Activated effector memory CD4-positive, alpha-beta T cell treated with Interleukin-2 at 50 U/mL for 16 hours (primary cell): ENCODE results near the gene C3orf33.

Experiments
- DNase-seq: peaks from one replicate; pipeline ENCODE4 v3.0.0-alpha.2; 2020

Gene C3orf33

DNA sequence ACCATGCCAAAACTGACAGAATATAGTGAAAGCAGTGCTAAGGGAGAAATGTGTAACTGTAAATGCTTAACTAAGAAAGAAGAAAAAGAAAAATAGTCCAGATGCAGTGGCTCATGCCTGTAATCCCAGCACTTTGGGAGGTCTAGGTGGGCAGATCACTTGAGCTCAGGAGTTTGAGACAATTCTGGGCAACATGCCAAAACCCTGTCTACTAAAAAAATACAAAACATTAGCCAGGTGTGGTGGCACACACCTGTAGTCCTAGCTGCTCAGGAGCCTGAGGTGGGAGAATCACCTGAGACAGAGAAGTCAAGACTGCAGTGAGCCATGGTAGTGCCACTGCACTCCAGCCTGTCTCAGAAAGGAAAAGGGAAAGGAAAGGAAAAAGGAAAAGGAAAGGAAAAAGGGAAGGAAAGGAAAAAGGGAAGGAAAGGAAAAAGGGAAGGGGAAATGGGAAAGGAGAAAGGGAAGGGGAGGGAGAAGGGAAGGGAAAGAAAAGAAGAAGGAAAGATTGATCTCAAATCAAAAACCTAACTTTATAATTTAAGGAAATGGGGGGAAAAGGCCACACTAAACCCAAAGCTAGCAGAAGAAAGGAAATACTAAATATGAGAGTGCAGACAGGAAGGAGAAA is 20.3 kb downstream of the C3orf33 start:
- DNase-seq = no peak

DNA sequence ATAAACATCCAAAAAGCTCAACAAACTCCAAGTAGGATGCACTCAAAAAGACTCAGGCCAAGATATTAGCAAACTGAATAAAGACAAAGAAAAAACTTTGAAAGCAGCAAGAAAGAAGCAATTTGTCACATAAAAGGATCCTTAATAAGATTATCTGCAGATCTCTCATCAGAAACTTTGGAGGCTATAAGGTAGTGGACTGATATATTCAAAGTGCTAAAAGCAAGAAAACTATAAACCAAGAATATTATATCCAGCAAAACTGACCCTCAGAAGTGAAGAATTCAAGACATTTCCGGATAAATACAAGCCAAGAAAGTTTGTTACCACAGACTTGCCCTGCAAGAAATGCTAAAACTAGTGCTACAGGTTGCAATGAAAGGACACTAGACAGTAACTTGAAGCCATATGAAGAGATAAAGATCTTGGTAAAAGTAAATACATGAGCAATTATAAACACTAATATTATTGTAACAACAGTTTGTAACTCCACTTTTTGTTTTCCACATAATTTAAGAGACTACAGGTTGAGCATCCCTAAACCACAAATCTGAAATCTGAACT is 23.6 kb downstream of the C3orf33 start:
- no peak for DNase-seq

DNA sequence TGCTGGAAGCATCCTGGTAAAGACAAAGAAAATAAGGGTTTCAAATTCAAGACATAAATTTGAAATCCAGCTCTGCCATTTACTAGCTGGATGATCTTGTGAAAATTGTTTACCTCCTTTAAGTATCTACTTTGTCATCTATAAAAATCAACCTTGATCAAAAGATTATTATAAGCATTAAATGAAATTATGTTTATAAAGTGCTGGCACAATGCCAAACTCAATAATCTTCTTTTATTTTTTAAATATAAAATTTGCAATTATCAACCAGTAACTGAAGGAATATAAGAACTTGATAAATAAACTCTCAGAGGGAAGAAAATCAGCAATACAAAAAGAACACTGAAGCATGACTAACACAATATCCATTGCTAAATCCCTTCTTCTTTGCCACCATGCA is 25.8 kb downstream of the C3orf33 start:
- DNase-seq = no peak

DNA sequence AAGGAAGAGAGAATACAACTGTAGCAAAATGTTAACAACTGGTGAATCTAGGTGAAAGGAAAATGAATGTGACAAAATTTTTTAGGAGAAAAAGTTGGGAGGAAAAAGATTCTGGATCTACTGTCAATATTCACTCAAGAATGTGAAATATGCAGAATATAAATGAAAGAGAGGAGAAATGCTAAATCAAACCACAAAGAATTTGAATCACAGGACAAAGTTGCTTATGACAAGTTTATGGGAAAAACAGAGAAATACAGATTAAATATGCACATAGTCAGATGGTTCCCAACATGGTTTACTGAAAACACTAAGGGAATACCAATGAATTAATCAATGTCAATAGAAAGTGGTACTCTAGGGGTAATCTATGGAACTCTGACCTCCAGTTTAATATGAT is 27.6 kb downstream of the C3orf33 start:
- DNase-seq = no peak

DNA sequence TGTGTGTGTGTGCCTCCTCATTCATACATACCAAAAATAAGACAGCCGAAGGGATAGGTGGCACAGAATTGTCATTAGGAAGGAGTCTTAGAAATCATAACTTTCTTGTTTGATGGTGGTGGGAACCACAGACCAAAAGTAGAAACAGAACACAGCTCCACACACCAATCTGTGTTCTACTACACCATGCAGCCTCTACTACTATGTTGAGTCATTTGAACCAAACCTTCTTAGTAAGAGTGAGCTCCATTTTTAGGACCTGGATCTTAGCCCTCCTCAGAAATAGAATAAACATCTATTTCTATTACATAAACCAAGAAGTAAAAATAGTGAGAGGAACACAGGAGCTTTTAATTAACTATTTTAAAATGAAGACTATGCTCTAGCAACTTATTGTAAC is 33.3 kb downstream of the C3orf33 start:
- DNase-seq = no peak

DNA sequence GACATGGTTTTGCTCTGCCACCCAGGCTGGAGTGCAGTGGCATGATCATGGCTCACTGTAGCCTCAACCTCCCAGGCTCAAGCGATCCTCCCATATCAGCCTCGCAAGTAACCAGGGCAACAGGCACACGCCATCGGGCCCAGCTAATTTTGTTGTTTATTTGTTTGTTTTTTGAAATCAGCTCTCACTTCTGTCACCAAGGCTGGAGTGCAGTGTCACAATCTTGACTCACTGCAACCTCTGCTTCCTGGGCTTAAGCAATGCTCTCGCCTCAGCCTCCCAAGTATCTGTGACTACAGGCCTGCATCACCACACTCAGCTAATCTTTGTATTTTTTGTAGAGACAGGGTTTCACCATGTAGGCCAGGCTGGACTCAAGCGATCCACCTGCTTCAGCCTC is 35.0 kb downstream of the C3orf33 start:
- DNase-seq = no peak

DNA sequence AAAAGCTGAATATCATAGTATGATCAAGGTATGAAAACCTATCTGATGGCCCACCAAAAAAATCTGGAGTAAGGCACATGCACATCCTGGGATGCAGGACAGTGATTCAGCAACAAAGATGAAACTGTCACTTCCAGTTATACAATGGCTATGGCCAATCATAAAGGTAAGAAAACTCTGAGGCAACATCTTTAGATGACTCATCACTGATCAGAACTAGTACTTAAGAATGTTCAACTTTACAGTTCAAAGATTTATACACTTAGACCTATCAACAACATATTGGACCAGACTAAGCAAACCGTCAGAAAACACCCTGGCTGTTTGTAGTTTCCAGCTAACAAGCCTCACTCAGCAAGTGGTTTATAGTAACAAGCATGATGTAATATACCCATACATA is 39.9 kb downstream of the C3orf33 start:
- DNase-seq = no peak

DNA sequence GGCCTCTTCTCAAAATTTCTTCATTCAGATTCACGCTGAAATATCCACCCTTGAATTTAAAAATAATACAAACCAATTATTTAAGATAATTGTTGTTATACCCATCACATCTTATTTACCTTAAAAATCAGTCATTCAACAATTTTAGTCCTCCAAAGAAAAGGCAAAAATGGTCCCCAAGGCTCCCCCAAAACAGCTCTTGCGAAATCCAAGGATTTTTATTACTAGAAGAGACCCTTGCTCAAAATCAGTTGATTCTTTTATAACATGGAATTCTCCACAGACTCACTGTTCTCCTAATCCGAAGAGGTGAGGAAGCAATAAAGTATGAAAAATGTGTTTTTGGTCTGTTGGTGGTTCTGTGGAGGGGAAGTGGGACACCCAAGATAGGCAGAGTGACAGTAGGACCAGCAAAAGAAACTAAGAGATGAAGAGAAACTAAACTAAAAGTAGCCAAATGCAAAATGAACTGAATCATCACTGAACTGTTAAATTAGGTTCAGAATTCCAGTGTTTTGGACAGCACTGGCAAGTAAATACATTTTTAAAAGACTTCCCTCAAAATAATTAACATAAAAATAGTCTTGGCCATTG is 42.1 kb downstream of the C3orf33 start:
- no peak for DNase-seq

DNA sequence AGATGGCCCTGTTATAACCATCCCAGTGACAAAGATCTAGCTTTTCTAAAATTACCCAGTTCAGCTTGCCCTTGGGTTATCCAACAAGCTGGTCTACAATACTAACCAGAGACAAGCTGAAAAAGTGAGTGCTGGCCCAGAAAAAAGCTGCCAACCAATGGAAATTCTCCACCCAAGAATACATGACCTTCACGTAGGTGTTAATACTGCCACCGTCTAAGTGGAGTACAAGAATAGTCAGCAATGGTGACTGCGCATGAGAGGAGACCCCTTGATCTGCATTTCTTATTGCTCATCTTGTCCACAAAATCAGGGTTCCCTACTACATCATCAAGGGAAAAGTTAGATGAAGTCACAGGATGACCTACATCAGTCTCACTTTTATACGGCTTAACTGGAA is 45.4 kb downstream of the C3orf33 start:
- no peak for DNase-seq

DNA sequence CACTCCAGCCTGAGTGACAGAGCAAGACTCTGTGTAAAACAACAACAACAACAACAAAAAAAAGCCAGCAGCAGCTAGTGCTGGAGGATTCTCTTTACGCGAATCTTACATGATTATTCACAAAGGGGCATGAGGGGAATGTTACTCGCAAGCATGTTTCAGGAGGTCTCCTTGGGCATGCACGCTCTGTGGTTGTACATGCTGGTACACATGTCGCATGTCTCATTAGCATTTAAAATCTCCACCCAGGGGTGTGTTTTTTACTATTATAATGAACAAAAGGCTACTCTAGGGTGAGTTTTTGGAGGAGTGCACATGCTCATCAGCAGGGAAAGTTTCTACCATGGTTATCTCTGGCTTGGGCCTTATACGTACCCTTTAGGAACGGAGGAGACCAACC is 48.5 kb downstream of the C3orf33 start:
- DNase-seq = no peak

DNA sequence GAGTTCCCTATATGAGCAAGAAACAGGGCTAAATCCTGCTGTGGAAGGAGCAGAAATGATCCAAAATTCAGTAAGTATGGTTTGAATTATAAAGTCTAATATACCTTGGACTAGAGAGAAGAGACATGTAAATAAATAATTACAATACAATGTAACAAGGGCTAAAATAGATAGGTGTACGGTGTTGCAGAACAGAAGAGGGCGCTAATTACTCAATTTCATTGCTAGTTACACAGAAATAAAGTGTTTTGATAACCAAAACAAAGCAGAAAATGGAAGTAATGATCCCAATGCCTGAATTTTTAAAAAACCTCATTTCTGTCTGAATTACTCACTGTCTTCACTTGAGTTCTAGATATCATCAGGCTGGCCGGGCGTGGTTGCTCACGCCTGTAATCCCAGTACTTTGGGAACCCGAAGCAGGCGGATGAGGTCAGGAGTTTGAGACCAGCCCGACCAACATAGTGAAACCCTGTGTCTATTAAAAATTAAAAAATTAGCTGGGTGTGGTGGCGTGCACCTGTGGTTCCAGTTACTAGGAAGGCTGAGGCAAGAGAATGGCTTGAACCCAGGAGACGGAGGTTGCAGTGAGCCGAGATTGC is 52.9 kb downstream of the C3orf33 start:
- DNase-seq = no peak

DNA sequence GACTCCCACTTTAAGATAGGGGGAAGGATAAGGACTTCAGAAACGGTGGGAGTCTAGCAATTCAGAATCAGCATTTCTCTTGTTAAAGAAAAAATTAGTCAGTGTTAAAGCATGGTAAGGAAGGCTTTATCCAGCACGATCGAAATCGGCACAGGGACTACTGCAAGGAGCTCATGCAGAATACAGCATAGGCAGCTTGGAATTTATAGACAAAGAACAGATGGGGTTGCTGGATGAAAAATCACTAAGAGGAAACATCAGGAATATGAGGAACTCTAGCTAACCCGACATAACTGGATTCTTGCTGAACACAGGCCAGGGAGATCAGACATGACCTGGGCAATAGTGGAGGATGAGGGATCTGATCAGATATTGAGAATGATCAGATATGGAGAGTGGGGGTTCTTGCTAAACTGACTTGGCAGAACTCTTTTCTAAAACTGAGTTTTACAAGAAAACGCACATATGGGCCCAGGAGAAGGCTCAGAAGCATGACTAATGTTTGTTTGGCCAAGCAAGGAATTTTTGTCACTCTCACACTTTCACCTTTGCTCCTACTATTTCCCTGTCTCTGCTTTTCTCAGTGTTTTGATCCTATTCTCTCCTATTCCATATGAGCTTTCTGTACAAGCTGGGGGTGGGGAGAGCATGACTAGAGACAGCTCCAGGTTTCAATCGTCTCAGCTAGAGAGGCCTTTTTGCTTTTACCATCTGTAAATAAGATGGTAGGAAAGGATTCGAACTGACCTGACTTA is 57.3 kb downstream of the C3orf33 start:
- DNase-seq = no peak

DNA sequence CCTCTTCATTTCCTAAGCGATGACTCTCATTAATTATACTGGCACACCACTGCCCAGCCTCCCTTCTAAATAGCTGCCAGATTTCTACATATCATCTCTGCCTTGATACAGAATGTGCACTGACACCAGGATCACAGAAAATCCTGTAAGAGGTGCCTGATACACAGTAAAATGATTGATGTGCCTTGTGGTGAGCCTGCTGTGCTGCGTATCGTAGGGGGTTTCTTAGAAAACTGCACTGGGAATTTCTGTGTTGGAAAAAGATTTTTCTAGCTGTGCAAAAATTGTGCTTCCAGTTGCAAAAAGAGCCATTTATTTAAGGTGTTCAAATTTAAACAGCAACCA is 58.2 kb downstream of the C3orf33 start:
- no peak for DNase-seq

DNA sequence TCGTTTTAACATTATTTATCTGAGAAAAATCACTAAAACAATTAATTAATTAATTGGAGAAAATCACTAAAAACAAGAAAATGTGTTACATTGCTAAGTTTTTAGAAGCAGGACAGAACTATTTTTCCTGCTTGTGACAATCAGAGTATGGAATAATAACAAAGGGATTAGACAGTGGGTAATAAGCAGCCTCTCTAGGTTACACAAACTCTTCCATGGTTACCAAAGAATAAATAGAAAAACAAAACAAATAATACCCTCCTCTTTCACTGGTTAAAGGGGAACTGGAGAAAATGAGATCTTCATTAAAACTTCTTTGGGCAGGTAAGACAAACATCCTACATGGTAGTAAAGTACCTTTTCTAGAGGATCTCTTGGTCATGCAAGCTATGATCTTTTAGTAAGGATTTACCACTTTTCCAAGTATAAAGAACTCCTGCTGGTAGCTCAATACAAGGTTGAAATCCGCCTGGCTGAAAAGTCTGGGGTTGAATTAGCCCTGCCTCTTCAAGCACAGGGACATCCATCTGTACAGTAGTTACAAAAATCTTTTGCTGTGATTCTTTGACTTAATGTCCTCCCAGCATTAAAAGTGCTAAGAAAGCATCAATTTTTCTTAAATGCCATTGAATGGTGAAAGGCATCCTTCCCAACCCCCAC is 58.7 kb downstream of the C3orf33 start:
- DNase-seq = no peak

DNA sequence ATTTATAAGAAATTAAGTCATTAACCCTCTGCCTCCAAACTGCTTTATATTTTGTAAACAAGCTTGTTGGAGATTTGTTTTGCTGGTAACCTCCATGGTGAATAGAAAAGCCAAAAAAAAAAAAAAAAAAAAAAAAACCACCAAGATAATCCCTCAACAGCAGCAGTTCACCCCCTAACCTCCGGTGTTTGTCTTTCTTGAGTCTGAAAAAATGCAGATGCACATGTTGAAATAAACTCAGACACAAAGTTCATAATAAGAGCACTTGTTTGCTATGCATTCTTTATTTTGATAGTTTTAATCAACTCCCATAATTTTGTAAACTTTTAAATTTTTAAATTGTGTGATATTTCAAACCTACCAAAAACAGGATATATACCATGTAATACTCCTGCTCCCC is 59.4 kb downstream of the C3orf33 start:
- DNase-seq = no peak

DNA sequence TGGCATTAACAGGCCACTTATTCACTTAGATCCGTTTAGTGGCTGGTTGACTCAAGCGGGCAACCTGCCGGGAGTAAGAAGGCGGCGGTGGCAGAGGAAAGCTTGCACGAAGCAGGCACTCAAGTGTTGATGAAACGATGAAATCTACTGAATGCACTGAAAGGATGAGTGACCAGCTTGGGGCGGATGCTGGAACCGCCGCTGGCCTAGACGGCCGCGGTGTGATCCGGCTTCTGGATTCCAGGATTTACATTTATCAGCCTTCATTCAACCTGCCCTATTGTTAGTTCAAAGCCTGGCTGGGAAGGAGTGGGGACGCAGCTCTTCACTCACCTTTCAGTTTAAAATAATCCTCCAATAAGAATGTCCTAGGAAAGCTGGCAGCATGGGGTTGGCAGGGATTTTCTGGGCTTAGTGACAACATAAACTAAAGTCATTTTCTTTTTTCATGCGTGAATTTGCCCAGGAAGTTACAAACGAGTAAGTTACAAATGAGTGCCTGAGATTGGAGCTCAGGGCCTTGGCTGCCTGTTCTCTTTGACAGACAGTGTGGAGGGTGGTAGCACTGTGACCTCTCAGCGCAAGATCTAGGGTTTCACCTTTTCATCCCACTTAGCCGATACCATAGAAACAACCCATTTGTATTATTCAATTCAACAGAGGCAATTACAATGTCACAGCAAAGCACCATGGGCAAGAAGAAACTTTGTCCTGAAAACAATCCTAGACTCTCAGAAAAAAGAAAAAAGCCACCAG is 60.1 kb downstream of the C3orf33 start:
- no peak for DNase-seq

DNA sequence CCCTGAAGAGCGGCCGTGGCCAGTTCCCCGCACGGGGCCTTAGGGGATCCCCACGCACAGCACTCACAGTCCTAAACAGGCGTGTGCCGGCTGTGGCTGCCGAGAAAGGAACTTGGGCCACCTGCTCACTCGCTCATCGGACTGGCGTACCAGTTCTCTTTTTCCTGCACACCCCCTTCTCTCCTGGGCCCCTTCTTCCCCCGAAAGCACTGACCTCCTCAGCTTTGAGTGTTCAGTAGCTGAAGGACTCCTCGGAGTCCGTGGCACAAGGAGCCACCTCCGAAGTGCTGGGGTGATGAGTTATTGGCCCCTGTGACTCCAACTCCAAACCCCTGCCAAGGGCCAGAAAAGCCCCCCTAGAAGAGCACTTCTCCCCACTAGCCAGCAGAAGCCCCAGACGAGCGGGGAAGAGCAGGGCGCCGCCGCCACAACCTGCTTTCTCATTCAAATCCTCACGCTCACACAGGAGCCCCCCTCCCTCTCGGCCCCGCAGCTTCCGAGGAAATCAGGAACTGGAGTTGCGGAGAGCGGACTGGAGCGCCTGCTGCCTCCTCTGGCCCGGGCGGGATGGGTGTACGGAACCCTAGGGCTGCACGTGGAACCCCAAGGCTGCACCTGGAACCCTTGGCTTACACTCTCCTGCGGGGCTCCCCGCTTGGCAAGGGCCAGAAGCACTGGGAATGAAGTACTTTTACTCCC is 61.3 kb downstream of the C3orf33 start, which contains the start of gene PLCH1:
Gene PLCH1, minus strand, starts transcription at position 446 of the 699 bp plus-strand sequence. CDS start 40,847 bp downstream, outside the sequence.
- peak; percentile 24 for DNase-seq

DNA sequence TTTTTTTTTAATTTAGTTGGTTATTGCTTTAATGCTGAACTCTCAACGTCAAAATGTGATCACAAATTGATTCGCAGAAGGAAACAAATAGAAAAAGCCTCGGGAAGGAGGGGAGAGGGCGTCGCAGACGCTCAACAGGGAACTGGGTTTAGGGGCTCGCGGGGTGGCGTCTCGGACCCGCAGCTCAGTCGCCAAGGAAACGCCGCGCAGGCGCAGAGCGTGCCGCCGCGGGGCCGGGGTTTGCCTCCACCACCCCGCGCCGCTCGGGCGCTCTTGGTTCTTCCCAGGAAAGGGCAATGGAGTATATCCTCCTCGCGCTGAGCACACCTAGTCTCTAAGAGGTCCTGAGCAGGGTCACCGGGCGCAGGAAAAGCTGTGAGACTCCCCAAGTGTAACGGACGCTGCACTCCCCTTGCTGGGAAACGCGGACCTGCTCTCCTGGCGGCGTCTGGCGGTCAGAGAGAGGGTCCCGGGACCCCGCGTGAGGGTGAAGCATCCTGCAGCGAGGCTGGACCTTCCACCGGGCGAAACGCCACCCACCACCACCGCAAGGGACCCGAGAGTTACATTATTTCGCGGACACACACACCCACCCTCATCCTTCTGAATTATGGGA is 62.0 kb downstream of the C3orf33 start:
- DNase-seq = peak; percentile 8

DNA sequence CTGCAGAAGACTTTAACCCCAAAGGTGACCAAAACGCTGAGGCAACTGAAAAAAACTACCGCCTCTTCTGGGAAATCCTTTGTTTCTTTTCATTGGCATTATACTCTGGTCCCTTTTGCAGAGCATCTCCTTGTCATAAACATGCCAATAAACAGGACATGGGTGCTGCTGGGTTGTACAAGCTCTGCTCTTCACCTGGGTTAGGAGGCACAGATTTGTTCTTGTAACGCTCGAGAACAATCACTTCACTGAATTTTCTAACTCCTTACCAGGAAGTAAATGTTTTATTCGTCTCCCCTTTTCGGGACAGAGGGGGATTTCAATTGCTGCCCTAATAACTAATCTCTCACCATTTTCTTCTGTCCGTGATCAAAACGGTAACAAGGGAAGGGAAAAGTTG is 62.5 kb downstream of the C3orf33 start:
- no peak for DNase-seq

DNA sequence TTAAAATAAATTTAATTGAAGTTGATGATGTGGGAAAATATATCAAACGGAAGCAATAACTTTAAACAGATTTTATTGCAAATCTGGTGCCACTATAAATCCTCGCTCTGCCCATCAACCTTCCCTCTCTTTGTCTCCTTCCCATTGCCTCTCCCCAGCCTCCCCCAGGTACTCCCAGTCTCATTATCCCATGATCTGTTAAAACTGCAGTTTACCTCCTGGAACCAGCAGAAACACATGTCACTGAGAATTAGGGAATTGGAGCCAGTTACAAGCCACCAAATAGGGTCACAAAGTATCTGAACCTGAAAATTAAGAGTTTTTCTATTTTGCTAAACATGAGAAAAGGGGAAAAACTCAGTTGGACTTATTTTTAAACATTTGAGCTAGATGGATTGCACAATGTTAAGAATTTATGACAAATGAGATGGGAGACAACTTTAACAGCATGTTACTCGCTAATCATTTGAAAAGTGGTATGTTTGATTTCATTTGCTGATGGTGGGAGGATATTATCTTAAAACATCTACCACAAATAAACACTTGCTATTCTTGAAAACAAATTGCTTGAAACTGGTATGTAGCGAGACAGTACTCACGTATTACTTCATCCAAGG is 63.6 kb downstream of the C3orf33 start:
- no peak for DNase-seq

DNA sequence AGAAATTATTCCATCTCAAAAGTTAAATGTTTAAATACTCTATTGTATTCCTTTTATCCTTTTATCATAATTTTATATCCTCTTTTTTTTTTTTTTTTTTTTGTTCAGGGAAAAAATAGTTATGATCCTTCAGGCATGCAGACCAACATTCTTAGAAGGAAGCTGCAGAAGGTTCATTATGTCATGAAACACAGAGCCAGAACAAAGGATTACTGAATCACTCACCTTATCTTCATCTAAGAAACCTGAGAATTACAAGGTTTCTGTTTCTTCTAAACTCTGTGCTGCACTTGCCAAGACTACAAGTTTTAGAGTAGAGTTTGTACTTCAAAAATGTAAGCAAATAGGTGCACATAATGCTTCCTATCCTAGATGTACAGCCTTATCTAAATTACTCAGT is 64.5 kb downstream of the C3orf33 start:
- no peak for DNase-seq
